ENCODE measurements around the gene MPRIP.
"Not testable (repeated sequence)": the region's sequence is repeated elsewhere in the genome, so short reads cannot be mapped to it uniquely, and the experiment has no call there.

The MPRIP gene

DNA sequence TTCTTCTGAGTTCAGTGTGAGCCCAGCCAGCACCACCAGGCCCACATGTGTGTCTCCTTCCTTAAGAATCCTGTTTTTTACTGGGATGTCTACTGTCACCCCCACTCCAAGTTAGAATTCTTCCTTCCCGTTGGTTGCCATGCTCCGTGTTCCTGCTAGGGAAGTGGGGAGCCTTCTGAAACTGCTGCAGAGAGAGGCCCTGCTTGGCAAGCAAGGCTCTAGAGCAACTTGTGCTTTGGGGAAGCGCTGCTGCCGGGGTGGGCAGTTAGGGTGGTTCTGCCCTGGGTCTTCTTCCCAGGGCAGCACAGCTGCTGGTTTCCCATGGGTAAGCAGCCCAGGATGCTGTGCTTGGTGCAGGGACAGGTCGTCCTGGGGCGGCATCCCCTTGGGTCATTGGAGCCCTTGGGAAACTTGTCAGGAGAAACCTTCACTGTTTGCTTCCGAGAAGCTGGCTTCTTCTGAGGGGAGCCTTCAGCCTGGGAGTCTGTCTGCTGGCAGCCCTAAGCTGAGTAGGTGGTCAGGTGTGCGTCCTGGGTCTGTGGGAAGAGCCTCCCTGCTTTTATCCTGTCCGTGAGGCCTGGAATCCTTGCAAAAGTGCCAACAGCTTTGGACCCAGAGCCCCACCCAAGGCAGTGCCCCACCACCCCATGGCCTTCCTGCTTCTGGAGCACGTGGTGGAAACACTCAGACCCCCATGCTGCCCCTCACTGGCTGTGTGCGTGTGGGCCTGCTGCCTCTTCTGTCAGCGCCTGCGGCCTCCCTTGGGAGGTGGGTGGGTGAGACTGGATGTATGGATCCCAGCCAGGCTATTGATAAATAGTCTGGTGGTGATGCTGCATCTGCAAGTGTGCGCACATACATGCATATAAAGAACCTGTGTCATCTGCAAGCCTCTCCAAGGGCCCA lies 92.0 kb downstream of the MPRIP start:
- no peak for DNase-seq

DNA sequence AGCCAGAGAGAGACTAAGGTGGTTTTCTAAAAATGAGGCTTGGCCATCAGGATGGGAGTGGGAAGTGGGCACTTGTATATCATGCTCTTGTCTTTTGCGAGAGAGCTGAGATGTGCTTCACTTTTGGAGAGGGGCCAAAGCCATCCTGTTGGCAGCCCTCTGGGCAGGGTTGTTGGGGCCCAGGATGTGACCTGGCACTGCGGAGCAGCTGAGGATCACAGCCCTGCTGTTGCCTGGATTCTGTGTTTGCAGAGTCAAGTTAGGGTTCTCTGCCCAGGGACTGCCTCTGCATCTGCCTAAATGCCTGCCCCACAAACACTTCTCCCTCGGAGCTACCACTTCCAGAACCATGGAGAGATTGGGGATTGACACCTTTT lies 92.7 kb downstream of the MPRIP start:
- no peak for DNase-seq

GRCh38 chr17:17136221-17136620 lies 94.0 kb downstream of the MPRIP start:
- not testable (repeated sequence) for DNase-seq

GRCh38 chr17:17137731-17138585 lies 95.7 kb downstream of the MPRIP start:
- DNase-seq, result no peak

- no peak for DNase-seq
Measured at GRCh38 chr17:17139972-17140589, 97.8 kb downstream of the MPRIP start.

GRCh38 chr17:17140590-17140980 lies 98.3 kb downstream of the MPRIP start:
- no peak for DNase-seq

GRCh38 chr17:17141279-17141678 lies 99.0 kb downstream of the MPRIP start:
- DNase-seq, result peak; percentile 37

DNA sequence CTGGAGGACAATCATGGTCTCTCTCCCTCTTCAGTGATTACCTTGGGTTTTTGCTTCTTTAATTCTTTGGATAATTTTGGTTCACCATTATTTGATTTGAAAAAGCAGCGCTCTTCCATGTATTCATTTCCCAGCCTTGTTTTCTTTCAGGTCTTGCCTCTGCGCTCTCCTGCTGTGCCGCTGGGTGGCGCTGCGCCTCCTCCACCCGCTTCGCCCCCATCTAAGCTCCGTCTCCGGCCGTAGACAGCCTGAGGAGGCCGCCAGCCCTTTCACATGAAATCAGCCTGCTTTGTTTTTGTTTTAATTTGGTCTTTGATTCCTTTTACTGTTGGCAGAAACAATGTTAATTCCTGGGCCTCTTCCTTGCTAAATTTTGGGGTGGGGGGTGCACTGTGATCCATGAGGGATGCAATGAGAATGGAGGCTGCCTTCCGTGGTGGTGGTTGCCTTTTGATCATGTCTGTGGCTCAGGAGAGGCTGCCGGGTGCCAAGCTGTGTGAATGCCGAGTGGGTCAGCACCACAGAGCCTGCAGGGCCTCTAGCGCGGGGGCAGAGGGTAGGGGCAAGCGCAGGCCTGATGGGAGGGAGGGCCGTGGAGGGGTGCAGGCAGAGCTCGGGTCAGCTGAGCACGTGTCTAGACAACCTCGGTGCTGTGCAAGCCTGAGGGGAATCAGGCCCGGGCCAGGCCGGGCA lies 99.7 kb downstream of the MPRIP start:
- peak; percentile 47 for DNase-seq

DNA sequence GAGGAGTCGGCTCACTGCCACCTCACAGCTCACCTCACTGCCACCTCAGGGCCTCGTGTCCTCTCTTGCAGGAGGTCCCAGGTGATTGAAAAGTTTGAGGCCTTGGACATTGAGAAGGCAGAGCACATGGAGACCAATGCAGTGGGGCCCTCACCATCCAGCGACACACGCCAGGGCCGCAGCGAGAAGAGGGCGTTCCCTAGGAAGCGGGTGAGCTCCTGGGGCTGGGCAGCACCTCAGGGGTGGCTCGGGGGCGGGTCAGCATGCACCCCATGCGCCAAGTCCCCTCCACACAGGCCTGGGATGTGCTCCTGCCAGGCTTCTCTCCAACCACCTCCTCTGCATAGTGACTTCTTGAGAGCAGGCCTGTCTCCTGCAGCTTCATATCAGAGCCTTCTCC lies 100.3 kb downstream of the MPRIP start:
- no peak for DNase-seq

- DNase-seq, result no peak
Measured at GRCh38 chr17:17143501-17143900, 101.2 kb downstream of the MPRIP start.

- no peak for DNase-seq
Measured at GRCh38 chr17:17144061-17144460, 101.8 kb downstream of the MPRIP start.

GRCh38 chr17:17144916-17145665 lies 102.8 kb downstream of the MPRIP start:
- DNase-seq, result no peak

GRCh38 chr17:17146786-17147406 lies 104.6 kb downstream of the MPRIP start:
- peak; percentile 45 for DNase-seq

GRCh38 chr17:17147821-17148220 lies 105.6 kb downstream of the MPRIP start:
- no peak for DNase-seq

GRCh38 chr17:17149520-17150447 lies 107.5 kb downstream of the MPRIP start:
- no peak for DNase-seq

GRCh38 chr17:17150448-17150800 lies 108.2 kb downstream of the MPRIP start:
- DNase-seq, result no peak

DNA sequence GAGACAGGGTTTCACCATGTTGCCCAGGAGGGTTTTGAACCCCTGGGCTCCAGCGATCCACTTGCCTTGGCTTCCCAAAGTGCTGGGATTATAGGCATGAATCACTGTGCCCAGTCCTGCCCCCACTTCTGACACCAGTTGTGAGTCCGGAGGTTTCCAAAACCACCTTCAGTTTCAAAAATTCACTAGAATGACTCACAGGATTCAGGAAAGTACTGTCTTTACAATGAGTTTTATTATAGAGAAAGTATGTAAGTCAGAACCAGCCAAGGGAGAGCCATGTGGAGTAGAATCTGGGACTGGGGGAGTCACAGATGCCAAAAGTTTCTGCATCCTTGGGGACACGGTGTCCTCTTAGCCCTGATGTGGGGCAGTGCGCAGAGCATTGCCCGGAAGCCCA lies 108.8 kb downstream of the MPRIP start:
- no peak for DNase-seq

- no peak for DNase-seq
Measured at GRCh38 chr17:17151541-17151940, 109.3 kb downstream of the MPRIP start.

GRCh38 chr17:17151962-17152361 lies 109.7 kb downstream of the MPRIP start:
- DNase-seq, result no peak

DNA sequence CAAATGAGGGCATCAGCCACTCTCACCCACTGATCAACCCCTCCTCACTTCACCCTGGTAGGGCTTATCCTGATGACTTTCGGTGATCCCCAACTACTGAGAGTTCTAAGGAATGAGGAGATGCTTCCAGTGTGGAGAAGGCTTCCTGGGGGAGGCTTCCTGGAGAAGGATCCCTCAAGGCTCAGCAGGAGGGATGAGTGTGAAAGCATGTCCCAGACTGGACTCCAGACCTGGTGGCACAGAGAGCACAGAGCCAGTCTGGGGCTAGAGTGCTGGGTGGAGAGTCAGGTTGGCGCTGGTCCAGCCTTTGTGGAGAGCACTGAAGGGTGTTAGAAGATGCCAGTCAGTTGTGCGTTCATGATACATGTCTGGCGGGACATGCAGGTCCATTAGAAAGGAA lies 110.1 kb downstream of the MPRIP start:
- no peak for DNase-seq

GRCh38 chr17:17153071-17153470 lies 110.8 kb downstream of the MPRIP start:
- no peak for DNase-seq
